ENCODE data around the gene DSCAML1.

DSCAML1 gene, protein sequence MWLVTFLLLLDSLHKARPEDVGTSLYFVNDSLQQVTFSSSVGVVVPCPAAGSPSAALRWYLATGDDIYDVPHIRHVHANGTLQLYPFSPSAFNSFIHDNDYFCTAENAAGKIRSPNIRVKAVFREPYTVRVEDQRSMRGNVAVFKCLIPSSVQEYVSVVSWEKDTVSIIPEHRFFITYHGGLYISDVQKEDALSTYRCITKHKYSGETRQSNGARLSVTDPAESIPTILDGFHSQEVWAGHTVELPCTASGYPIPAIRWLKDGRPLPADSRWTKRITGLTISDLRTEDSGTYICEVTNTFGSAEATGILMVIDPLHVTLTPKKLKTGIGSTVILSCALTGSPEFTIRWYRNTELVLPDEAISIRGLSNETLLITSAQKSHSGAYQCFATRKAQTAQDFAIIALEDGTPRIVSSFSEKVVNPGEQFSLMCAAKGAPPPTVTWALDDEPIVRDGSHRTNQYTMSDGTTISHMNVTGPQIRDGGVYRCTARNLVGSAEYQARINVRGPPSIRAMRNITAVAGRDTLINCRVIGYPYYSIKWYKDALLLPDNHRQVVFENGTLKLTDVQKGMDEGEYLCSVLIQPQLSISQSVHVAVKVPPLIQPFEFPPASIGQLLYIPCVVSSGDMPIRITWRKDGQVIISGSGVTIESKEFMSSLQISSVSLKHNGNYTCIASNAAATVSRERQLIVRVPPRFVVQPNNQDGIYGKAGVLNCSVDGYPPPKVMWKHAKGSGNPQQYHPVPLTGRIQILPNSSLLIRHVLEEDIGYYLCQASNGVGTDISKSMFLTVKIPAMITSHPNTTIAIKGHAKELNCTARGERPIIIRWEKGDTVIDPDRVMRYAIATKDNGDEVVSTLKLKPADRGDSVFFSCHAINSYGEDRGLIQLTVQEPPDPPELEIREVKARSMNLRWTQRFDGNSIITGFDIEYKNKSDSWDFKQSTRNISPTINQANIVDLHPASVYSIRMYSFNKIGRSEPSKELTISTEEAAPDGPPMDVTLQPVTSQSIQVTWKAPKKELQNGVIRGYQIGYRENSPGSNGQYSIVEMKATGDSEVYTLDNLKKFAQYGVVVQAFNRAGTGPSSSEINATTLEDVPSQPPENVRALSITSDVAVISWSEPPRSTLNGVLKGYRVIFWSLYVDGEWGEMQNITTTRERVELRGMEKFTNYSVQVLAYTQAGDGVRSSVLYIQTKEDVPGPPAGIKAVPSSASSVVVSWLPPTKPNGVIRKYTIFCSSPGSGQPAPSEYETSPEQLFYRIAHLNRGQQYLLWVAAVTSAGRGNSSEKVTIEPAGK (N-terminal part only)

DNA sequence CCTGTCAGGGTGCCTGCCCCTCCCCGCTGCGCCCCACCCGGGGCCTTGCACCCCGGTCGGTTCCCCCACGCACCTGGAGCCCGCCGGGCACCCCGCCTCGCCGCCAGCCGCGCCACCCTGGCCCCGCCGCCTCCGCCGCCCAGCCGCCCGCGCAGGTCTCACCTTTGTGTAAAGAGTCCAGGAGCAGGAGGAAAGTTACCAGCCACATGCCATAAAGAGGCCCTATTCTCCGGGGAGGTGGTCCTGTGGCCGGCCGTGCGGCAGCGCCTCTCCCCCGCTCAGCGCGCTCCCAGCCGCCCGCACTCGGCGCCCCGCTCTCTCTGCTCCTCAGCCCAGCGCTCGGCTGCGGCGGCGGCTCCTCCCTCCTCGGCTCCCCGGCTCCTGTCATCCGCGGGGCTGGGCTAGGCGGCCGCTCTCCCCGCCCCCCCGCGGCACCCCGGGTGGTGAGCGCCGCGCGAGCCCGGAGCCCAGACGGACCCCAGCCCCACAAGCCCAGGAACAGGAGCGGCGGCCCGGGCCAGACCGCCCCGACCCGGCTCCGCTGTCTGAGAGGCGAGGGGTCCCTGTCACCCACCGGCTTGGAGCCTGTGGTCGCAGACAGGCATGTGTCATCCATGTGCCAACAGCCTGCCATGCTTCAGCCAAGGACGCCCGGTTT, at the start of gene DSCAML1:
DSCAML1 (minus strand) TSS at position 345 of the 658 bp plus-strand sequence; CDS start at position 208, 137 bp downstream.
- no peaks in the 10 kb centered on the region; the same call in 1 of the 2 replicates for H3K27me3 ChIP-seq (ENCODE audit: low read depth, low read length)

DNA sequence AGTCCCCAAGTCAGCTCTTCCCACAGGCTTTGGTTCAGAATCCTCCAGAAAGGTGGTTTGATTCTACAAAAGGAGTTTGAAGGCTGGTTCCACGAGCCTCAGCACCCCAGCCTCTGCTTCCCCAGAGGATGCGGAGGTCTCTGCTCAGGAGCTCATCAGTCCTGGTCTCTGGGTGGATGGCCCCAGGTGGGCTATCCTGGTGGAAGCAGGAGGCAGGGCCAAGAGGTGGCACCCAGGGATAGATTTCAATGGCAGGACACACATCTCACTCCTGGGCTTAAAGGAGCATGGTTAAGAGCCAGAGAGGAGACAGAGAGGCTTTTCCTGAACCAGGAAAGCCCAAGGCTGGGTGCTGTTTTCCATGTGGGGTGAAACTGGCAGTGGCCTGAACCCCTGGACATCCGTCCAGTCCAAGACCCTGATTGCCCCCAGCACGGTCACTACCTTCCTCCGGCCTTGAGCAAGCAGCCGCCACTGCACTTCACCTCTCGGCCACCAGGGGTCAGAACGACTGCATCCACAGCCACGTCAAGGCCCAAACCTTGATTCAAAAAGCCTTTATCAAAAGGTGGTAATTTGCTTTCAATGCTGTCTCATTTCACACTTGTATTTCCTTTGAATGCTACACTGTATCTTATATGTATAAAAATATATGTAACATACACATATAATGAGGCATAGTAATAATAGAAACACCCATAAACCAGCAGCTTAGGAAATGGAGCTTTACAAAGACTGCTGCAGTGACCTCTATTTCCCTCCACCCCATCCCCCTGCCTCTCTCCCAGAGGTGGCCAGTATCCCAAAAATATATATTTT, 46.9 kb upstream of the DSCAML1 start:
- no peaks in the 10 kb centered on the region for H3K79me2 ChIP-seq (ENCODE audit: low read length)
- H3K4me2 ChIP-seq (ENCODE audit: low read length): peak overlapping the region; percentile 15; the same call in 1 of the 2 replicates
- no peaks in the 10 kb centered on the region for H3K36me3 ChIP-seq (replicated peaks; ENCODE audit: low read depth, low read length)
- TF ChIP-seq, protein P1, sequence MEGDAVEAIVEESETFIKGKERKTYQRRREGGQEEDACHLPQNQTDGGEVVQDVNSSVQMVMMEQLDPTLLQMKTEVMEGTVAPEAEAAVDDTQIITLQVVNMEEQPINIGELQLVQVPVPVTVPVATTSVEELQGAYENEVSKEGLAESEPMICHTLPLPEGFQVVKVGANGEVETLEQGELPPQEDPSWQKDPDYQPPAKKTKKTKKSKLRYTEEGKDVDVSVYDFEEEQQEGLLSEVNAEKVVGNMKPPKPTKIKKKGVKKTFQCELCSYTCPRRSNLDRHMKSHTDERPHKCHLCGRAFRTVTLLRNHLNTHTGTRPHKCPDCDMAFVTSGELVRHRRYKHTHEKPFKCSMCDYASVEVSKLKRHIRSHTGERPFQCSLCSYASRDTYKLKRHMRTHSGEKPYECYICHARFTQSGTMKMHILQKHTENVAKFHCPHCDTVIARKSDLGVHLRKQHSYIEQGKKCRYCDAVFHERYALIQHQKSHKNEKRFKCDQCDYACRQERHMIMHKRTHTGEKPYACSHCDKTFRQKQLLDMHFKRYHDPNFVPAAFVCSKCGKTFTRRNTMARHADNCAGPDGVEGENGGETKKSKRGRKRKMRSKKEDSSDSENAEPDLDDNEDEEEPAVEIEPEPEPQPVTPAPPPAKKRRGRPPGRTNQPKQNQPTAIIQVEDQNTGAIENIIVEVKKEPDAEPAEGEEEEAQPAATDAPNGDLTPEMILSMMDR (IDR thresholded peaks at IDR 0.05; ENCODE audit: low read depth, low read length): peak; percentile 95
- no peak for TF ChIP-seq EZH2phosphoT487 (IDR thresholded peaks at IDR 0.05; ENCODE audit: low read depth)
- no peaks in the 10 kb centered on the region for H4K20me1 ChIP-seq (ENCODE audit: insufficient read depth, low read length)
- no peak overlapping the region for H3K4me3 ChIP-seq (ENCODE audit: low read length)
- H3K27me3 ChIP-seq (ENCODE audit: low read depth, low read length): no peaks in the 10 kb centered on the region
- no peak overlapping the region for H3K27ac ChIP-seq (ENCODE audit: low read length)
- peaks cover 4% of the 10 kb centered on the region; the same call in 1 of the 2 replicates for H3K4me1 ChIP-seq (ENCODE audit: low read length)
- no peak overlapping the region for H3K9ac ChIP-seq (ENCODE audit: low read length)
- no peaks in the 10 kb centered on the region for H3K9me3 ChIP-seq (ENCODE audit: insufficient read depth, low read length)
- peak overlapping the region; percentile 49 for H2AFZ ChIP-seq (ENCODE audit: low read depth, low read length)

More for the DNA sequence above, at the start of gene DSCAML1:
- Histone ChIP-seq H3K4me3 (ENCODE audit: low read length) (no peak within 1 kb of the TSS), H3K9me3 (ENCODE audit: insufficient read depth, low read length) (no peaks in the 10 kb centered on the region), H4K20me1 (ENCODE audit: insufficient read depth, low read length) (no peaks in the 10 kb centered on the region), H3K4me1 (ENCODE audit: low read length) (no peaks in the 10 kb centered on the region), H3K36me3 (replicated peaks; ENCODE audit: low read depth, low read length) (no peaks in the 10 kb centered on the region), H3K4me2 (ENCODE audit: low read length) (no peak within 1 kb of the TSS), H2AFZ (ENCODE audit: low read depth, low read length) (no peak within 1 kb of the TSS), H3K27ac (ENCODE audit: low read length) (no peak within 1 kb of the TSS), H3K9ac (ENCODE audit: low read length) (no peak within 1 kb of the TSS), H3K79me2 (ENCODE audit: low read length) (no peaks in the 10 kb centered on the region)
- TF ChIP-seq EZH2phosphoT487 (IDR thresholded peaks at IDR 0.05; ENCODE audit: low read depth): no peak
- TF ChIP-seq, protein P1 (IDR thresholded peaks at IDR 0.05; ENCODE audit: low read depth, low read length): no peak

DNA sequence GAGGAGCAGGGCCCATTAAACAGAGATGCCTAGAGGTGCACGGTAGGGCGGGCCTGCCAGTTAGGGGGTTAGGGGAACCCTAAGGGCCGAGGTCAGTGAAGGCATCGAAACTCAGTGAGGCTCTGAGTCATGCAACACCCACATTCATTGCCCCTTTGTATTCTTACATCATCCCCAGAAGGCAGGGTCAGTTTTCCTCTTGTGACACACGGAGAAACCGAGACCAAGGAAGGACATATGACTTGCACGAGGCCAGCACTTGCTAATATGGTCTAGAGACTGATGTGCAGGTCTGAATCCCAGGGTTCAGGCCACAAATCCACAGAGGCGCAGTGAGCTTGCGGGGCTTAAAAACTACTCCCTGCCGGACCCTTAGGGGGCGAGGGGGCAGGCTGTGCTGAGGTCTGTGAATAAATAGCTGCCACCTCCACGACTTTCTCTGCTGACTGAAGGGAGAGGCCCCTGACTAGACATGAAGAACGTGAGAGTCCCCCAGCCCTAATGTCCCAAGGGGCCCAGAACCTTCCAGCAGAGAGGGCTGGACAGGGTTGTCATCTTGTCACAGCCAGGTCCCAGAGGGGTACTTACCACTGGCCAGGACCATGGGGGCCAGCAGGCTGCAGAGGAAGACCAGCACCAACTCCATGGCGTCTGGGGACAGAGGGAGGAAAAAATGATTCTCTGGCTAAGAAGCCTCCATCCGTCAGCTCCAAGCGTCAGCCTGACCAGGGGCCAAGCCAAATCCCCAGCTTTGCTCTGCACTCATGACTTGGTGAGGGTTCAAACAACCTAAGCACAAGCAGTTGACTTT, 45.3 kb upstream of the DSCAML1 start:
- Histone ChIP-seq H3K9ac (ENCODE audit: low read length) (no peak overlapping the region), H4K20me1 (ENCODE audit: insufficient read depth, low read length) (no peaks in the 10 kb centered on the region), H3K4me2 (ENCODE audit: low read length) (no peak overlapping the region), H3K4me1 (ENCODE audit: low read length) (peaks cover 4% of the 10 kb centered on the region; the same call in 1 of the 2 replicates), H3K79me2 (ENCODE audit: low read length) (no peaks in the 10 kb centered on the region), H3K27ac (ENCODE audit: low read length) (no peak overlapping the region), H3K4me3 (ENCODE audit: low read length) (no peak overlapping the region), H3K27me3 (ENCODE audit: low read depth, low read length) (peaks cover 6% of the 10 kb centered on the region; the same call in 1 of the 2 replicates), H3K36me3 (replicated peaks; ENCODE audit: low read depth, low read length) (no peaks in the 10 kb centered on the region), H3K9me3 (ENCODE audit: insufficient read depth, low read length) (no peaks in the 10 kb centered on the region), H2AFZ (ENCODE audit: low read depth, low read length) (no peak overlapping the region)
- TF ChIP-seq, protein P1 (IDR thresholded peaks at IDR 0.05; ENCODE audit: low read depth, low read length): no peak
- no peak for TF ChIP-seq EZH2phosphoT487 (IDR thresholded peaks at IDR 0.05; ENCODE audit: low read depth)
